IPS-15b (cell line): ENCODE measurements around the gene COPS7B.

ENCODE experiments used
- H3K27me3 ChIP-seq: one replicate; pipeline ENCODE4 v1.6.1; 2013; ENCODE audit warnings: low read length; ENCODE audit not compliant: control insufficient read depth, insufficient read depth
- H3K36me3 ChIP-seq: one replicate; pipeline ENCODE4 v1.6.1; 2013; ENCODE audit warnings: low read length; ENCODE audit not compliant: control insufficient read depth, insufficient read depth
- H3K4me1 ChIP-seq: one replicate; pipeline ENCODE4 v1.6.1; 2013; ENCODE audit warnings: mild to moderate bottlenecking, low read length; ENCODE audit not compliant: control insufficient read depth, insufficient read depth
- H3K4me3 ChIP-seq: one replicate; pipeline ENCODE4 v1.5.1; 2013; ENCODE audit warnings: low read depth, low read length
- H3K9ac ChIP-seq: one replicate; pipeline ENCODE4 v1.6.1; 2013; ENCODE audit warnings: low read depth, mild to moderate bottlenecking, low read length
- H3K9me3 ChIP-seq: one replicate; pipeline ENCODE4 v1.6.1; 2013; ENCODE audit warnings: mild to moderate bottlenecking, low read length; ENCODE audit not compliant: control insufficient read depth, insufficient read depth

COPS7B gene

DNA sequence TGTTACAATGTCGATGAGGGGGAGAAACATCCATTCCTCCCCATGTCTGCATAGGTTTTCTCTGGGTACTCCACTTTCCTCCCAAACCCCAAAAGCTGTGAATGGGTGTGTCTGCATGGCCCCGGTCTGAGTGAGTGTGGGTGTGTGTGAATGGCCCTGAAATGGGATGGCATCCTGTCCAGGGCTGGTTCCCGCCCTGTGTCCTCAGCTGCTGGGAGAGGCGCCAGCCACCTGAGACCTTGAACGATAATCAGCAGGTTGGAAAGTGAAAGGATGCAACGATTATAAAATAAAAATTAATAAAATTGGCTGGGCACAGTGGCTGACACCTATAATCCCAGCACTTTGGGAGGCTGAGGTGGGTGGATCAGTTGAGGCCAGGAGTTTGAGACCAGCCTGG, 70.7 kb downstream of the COPS7B start:
- Histone ChIP-seq H3K4me3 (no peak overlapping the region), H3K27me3 (no peaks in the 10 kb centered on the region), H3K4me1 (no peaks in the 10 kb centered on the region), H3K36me3 (no peaks in the 10 kb centered on the region), H3K9ac (no peak overlapping the region), H3K9me3 (no peaks in the 10 kb centered on the region)
